ENCODE results near the gene SPATA31E1.

SPATA31E1 gene

DNA sequence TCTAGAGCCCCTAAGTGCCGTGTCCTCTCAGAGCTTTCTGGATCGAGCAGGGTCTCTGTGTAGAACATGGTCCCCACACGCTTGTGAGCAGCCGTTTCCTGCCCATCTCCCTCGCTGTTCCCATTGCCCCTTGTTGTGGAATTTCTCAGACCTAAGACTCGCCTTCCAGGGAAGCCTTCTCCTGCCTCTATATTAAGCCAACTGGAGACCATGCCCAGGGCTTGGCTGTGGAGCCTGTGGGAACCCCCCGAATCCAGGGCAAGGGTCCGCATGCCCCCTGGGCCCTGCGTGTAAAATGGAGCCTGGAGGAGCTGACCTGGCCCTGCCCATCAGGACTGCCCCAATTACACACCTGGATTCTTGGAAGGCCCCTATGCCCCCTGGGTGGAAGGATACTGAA is 14.5 kb upstream of the SPATA31E1 start:
- CTCF ChIA-PET, result no interaction called here
- no peak for DNase-seq (ENCODE audit: extremely low spot score)
- TF ChIP-seq NFRKB (IDR thresholded peaks at IDR 0.05), result no peak
- TF ChIP-seq ARNT (IDR thresholded peaks at IDR 0.05), result no peak
- TF ChIP-seq BHLHE40 (IDR thresholded peaks at IDR 0.05; ENCODE audit: borderline replicate concordance), result no peak
- no peak for TF ChIP-seq FOXM1 (IDR thresholded peaks at IDR 0.05; ENCODE audit: borderline replicate concordance)
- no peak for TF ChIP-seq LEF1 (IDR thresholded peaks at IDR 0.05; ENCODE audit: borderline replicate concordance)
- no peak for TF ChIP-seq SUZ12 (IDR thresholded peaks at IDR 0.05)
- TF ChIP-seq TARDBP (IDR thresholded peaks at IDR 0.05), result no peak
- TF ChIP-seq, protein P1, sequence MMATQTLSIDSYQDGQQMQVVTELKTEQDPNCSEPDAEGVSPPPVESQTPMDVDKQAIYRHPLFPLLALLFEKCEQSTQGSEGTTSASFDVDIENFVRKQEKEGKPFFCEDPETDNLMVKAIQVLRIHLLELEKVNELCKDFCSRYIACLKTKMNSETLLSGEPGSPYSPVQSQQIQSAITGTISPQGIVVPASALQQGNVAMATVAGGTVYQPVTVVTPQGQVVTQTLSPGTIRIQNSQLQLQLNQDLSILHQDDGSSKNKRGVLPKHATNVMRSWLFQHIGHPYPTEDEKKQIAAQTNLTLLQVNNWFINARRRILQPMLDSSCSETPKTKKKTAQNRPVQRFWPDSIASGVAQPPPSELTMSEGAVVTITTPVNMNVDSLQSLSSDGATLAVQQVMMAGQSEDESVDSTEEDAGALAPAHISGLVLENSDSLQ (IDR thresholded peaks at IDR 0.05), result no peak
- no peak for TF ChIP-seq L3MBTL2 (conservative IDR thresholded peaks at IDR 0.05)
- no peak for TF ChIP-seq SP1 (IDR thresholded peaks at IDR 0.05)
- TF ChIP-seq HDGF (IDR thresholded peaks at IDR 0.05; ENCODE audit: borderline replicate concordance), result no peak
- TF ChIP-seq CTBP1 (IDR thresholded peaks at IDR 0.05; ENCODE audit: borderline replicate concordance), result no peak
- POLR2A ChIA-PET, result interaction anchor here (0.8 kb wide), 1 partner anchor 142 kb away, joined by 3 read pairs; the partner anchor contains the start of gene CTSL

DNA sequence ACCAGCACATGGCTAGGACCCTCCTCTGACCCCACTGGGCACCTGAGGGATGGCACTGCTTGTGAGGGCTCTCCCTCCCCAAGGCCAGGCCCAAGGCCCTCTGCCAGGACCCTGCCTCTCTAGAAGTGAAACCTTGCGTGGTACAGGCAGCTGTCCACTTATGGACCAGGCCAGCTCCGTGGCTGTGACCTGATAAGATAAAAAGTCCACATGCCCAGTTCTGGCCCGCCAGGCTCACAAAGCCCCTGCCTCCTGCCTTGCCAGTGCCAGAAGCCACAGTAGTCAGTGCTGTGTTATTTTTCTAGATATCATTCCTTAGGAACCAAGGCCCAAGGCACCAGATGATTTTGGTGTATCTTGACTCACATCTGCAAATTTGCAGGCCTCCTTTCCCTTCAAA is 14.0 kb upstream of the SPATA31E1 start:
- DNase-seq (ENCODE audit: extremely low spot score), result no peak
- TF ChIP-seq CTBP1 (IDR thresholded peaks at IDR 0.05; ENCODE audit: borderline replicate concordance) (no peak), SUZ12 (IDR thresholded peaks at IDR 0.05) (no peak), SP1 (IDR thresholded peaks at IDR 0.05) (no peak), FOXK2 (IDR thresholded peaks at IDR 0.05) (no peak), HDGF (IDR thresholded peaks at IDR 0.05; ENCODE audit: borderline replicate concordance) (no peak), NFRKB (IDR thresholded peaks at IDR 0.05) (no peak), BHLHE40 (IDR thresholded peaks at IDR 0.05; ENCODE audit: borderline replicate concordance) (no peak), ARNT (IDR thresholded peaks at IDR 0.05) (no peak), LEF1 (IDR thresholded peaks at IDR 0.05; ENCODE audit: borderline replicate concordance) (no peak), ZNF384 (IDR thresholded peaks at IDR 0.05) (no peak), ELF4 (IDR thresholded peaks at IDR 0.05) (no peak), TARDBP (IDR thresholded peaks at IDR 0.05) (no peak), L3MBTL2 (conservative IDR thresholded peaks at IDR 0.05) (no peak), FOXA1 (IDR thresholded peaks at IDR 0.05) (no peak)
- TF ChIP-seq, protein P1 (IDR thresholded peaks at IDR 0.05), result no peak
- ChIA-PET POLR2A (no interaction called here), CTCF (no interaction called here)

DNA sequence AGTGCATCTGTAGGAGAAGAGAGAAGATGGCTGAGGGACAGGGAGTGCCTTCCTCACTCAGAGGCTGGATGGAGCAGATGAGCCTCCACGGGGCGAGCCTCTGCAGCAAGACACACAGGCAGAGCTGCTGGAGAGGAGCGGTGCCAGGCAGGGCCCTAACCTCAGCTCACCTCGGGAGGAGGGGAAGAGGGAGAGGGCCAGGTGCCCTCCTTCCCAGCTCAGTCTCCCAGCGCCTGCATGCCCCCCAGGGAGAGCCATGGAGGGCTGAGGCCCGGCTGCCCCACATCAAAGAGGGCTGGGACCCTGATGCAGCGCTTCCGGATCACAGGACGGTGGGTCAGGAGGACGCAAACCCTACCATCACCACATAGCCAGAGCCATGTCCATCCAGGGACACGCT is 13.6 kb upstream of the SPATA31E1 start:
- POLR2A ChIA-PET, result no interaction called here
- DNase-seq (ENCODE audit: extremely low spot score), result no peak
- CTCF ChIA-PET, result no interaction called here
- no peak for TF ChIP-seq SP1 (IDR thresholded peaks at IDR 0.05)
- TF ChIP-seq TARDBP (IDR thresholded peaks at IDR 0.05), result no peak
- no peak for TF ChIP-seq ZNF384 (IDR thresholded peaks at IDR 0.05)
- TF ChIP-seq FOXM1 (IDR thresholded peaks at IDR 0.05; ENCODE audit: borderline replicate concordance), result no peak
- TF ChIP-seq CTBP1 (IDR thresholded peaks at IDR 0.05; ENCODE audit: borderline replicate concordance), result no peak
- no peak for TF ChIP-seq NFRKB (IDR thresholded peaks at IDR 0.05)
- TF ChIP-seq L3MBTL2 (conservative IDR thresholded peaks at IDR 0.05), result no peak
- no peak for TF ChIP-seq SUZ12 (IDR thresholded peaks at IDR 0.05)
- no peak for TF ChIP-seq ELF4 (IDR thresholded peaks at IDR 0.05)
- TF ChIP-seq ARNT (IDR thresholded peaks at IDR 0.05), result no peak
- no peak for TF ChIP-seq LEF1 (IDR thresholded peaks at IDR 0.05; ENCODE audit: borderline replicate concordance)
- TF ChIP-seq FOXK2 (IDR thresholded peaks at IDR 0.05), result no peak
- TF ChIP-seq HDGF (IDR thresholded peaks at IDR 0.05; ENCODE audit: borderline replicate concordance), result no peak

DNA sequence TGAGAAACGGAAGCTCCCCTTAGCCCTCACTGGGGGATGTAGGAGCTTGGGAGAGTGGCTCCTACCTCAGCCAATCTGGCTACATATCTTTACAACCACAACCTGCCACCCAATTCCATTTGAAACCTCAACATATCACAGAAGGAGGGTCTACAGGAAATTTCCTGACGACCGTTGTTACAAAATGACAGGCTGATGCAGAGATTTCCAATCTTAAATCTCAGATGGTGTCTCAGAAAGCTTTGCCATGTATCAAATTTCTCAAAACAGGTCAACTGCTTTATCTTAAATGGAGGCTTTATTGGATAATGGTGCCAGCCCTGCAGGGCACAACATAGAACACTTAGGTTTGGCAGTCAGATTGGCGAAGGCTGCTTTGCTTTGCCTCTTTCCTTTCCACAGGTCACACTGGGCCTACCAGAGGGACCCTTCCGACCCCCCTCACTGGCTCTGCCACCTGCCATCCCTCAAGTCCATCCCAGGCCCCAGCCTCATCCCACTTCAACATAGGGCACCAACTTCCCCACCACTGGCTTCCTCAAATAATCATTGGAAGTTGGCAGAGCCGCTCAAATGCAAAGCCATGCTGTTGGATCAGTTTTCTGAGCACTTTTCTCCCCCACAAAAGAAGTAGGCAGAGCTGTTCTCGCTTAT is 11.1 kb upstream of the SPATA31E1 start:
- CTCF ChIA-PET, result no interaction called here
- POLR2A ChIA-PET, result no interaction called here
- no peak for DNase-seq (ENCODE audit: extremely low spot score)
- TF ChIP-seq ZNF384 (IDR thresholded peaks at IDR 0.05) (no peak), L3MBTL2 (conservative IDR thresholded peaks at IDR 0.05) (no peak), SUZ12 (IDR thresholded peaks at IDR 0.05) (no peak), ARNT (IDR thresholded peaks at IDR 0.05) (no peak), LEF1 (IDR thresholded peaks at IDR 0.05; ENCODE audit: borderline replicate concordance) (no peak), SP1 (IDR thresholded peaks at IDR 0.05) (no peak), FOXM1 (IDR thresholded peaks at IDR 0.05; ENCODE audit: borderline replicate concordance) (no peak), FOXK2 (IDR thresholded peaks at IDR 0.05) (no peak), TARDBP (IDR thresholded peaks at IDR 0.05) (no peak), ELF4 (IDR thresholded peaks at IDR 0.05) (no peak), HDGF (IDR thresholded peaks at IDR 0.05; ENCODE audit: borderline replicate concordance) (no peak)
- TF ChIP-seq, protein P1 (IDR thresholded peaks at IDR 0.05), result no peak

DNA sequence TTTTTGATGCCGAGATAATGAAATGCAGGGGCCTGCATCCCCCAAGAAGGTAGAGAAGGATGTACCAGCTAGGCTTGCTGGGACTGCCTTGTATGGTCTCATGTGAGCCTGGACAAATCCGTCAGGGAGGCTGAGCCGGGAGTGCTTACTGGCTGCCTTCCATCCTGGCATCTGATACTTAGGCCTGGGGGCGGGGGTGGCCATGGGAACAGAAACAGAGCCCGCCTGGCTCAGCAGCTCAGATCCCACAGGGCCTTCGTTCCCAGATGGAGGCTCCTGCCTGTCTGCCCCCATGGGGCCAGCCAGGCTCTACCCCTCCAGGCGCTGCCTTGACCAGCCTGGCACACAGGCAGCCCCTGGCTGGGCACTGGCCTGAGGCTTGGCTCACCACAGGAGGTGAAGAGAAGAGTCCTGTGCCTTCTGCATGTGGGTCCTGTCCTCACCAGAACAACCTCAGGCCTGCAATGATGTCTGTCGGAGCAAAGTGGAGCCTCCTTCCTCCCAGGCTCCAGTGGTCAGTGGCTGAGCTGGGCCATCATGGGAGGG is 10.5 kb upstream of the SPATA31E1 start:
- POLR2A ChIA-PET, result no interaction called here

More for the DNA sequence above, 10.5 kb upstream of the SPATA31E1 start:
- CTCF ChIA-PET, result no interaction called here
- DNase-seq (ENCODE audit: extremely low spot score), result no peak
- no peak for TF ChIP-seq ARNT (IDR thresholded peaks at IDR 0.05)
- no peak for TF ChIP-seq LEF1 (IDR thresholded peaks at IDR 0.05; ENCODE audit: borderline replicate concordance)
- TF ChIP-seq TARDBP (IDR thresholded peaks at IDR 0.05), result no peak
- TF ChIP-seq FOXA1 (IDR thresholded peaks at IDR 0.05), result no peak
- no peak for TF ChIP-seq ELF4 (IDR thresholded peaks at IDR 0.05)
- no peak for TF ChIP-seq FOXM1 (IDR thresholded peaks at IDR 0.05; ENCODE audit: borderline replicate concordance)
- TF ChIP-seq L3MBTL2 (conservative IDR thresholded peaks at IDR 0.05), result no peak
- no peak for TF ChIP-seq SP1 (IDR thresholded peaks at IDR 0.05)
- TF ChIP-seq CTBP1 (IDR thresholded peaks at IDR 0.05; ENCODE audit: borderline replicate concordance), result no peak
- TF ChIP-seq, protein P1 (IDR thresholded peaks at IDR 0.05), result no peak
- TF ChIP-seq BHLHE40 (IDR thresholded peaks at IDR 0.05; ENCODE audit: borderline replicate concordance), result no peak
- TF ChIP-seq ZNF384 (IDR thresholded peaks at IDR 0.05), result no peak
- no peak for TF ChIP-seq NFRKB (IDR thresholded peaks at IDR 0.05)
- TF ChIP-seq FOXK2 (IDR thresholded peaks at IDR 0.05), result no peak
- TF ChIP-seq HDGF (IDR thresholded peaks at IDR 0.05; ENCODE audit: borderline replicate concordance), result no peak
- no peak for TF ChIP-seq SUZ12 (IDR thresholded peaks at IDR 0.05)
